ENCODE results near the gene LIPC.

The LIPC gene

DNA sequence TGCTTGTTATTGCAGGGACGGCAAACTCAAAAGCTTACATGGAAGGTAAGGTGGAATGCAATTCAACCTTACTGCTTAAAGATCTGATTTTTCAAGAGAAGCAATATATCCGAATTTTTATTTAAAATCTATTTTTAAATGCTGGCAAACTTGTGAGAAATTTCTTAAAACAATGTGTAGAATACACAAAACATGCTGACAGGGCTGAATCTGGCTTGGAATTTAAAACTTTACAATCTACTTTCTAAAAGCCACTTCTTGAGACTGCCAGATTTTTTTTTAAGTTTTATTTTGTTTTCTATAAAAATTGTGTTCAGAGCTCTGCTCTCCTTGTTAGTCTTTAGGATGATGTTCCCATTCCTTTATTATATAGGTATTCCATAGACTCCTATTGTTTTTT is 171.0 kb downstream of the LIPC start:
- no peak for TF ChIP-seq CEBPB (IDR thresholded peaks at IDR 0.05)
- no peak for TF ChIP-seq TAF1 (IDR thresholded peaks at IDR 0.05; ENCODE audit: low read depth)
- TF ChIP-seq FOXM1 (IDR thresholded peaks at IDR 0.05; ENCODE audit: borderline replicate concordance, low read depth): no peak
- TF ChIP-seq REST (IDR thresholded peaks at IDR 0.05; ENCODE audit: low read depth): no peak
- TF ChIP-seq RAD21 (IDR thresholded peaks at IDR 0.05; ENCODE audit: low read depth): no peak
- no peak for TF ChIP-seq YY1 (IDR thresholded peaks at IDR 0.05; ENCODE audit: low read depth)
- TF ChIP-seq ZBTB7A (IDR thresholded peaks at IDR 0.05; ENCODE audit: low read depth): no peak
- TF ChIP-seq, protein P1, sequence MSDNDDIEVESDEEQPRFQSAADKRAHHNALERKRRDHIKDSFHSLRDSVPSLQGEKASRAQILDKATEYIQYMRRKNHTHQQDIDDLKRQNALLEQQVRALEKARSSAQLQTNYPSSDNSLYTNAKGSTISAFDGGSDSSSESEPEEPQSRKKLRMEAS (IDR thresholded peaks at IDR 0.05): no peak
- TF ChIP-seq TCF12 (IDR thresholded peaks at IDR 0.05; ENCODE audit: low read depth): no peak
- TF ChIP-seq EP300 (IDR thresholded peaks at IDR 0.05; ENCODE audit: borderline replicate concordance): no peak
- no peak for TF ChIP-seq CREB1 (IDR thresholded peaks at IDR 0.05; ENCODE audit: low read depth)
- TF ChIP-seq EGR1 (IDR thresholded peaks at IDR 0.05): no peak
- TF ChIP-seq NFIC (IDR thresholded peaks at IDR 0.05): no peak

GRCh38 chr15:58604455-58604923 is 172.7 kb downstream of the LIPC start:
- TF ChIP-seq, protein P2, sequence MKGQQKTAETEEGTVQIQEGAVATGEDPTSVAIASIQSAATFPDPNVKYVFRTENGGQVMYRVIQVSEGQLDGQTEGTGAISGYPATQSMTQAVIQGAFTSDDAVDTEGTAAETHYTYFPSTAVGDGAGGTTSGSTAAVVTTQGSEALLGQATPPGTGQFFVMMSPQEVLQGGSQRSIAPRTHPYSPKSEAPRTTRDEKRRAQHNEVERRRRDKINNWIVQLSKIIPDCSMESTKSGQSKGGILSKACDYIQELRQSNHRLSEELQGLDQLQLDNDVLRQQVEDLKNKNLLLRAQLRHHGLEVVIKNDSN (IDR thresholded peaks at IDR 0.05): no peak
- TF ChIP-seq CEBPB (IDR thresholded peaks at IDR 0.05) (no peak), FOXM1 (IDR thresholded peaks at IDR 0.05; ENCODE audit: borderline replicate concordance, low read depth) (no peak), NFIC (IDR thresholded peaks at IDR 0.05) (no peak), EGR1 (IDR thresholded peaks at IDR 0.05) (no peak), YY1 (IDR thresholded peaks at IDR 0.05; ENCODE audit: low read depth) (no peak), TEAD4 (IDR thresholded peaks at IDR 0.05) (no peak), TAF1 (IDR thresholded peaks at IDR 0.05; ENCODE audit: low read depth) (no peak), CREB1 (IDR thresholded peaks at IDR 0.05; ENCODE audit: low read depth) (no peak), ZBTB7A (IDR thresholded peaks at IDR 0.05; ENCODE audit: low read depth) (no peak), RAD21 (IDR thresholded peaks at IDR 0.05; ENCODE audit: low read depth) (no peak), REST (IDR thresholded peaks at IDR 0.05; ENCODE audit: low read depth) (no peak), TCF12 (IDR thresholded peaks at IDR 0.05; ENCODE audit: low read depth) (no peak)
- TF ChIP-seq, protein P1 (IDR thresholded peaks at IDR 0.05): no peak

DNA sequence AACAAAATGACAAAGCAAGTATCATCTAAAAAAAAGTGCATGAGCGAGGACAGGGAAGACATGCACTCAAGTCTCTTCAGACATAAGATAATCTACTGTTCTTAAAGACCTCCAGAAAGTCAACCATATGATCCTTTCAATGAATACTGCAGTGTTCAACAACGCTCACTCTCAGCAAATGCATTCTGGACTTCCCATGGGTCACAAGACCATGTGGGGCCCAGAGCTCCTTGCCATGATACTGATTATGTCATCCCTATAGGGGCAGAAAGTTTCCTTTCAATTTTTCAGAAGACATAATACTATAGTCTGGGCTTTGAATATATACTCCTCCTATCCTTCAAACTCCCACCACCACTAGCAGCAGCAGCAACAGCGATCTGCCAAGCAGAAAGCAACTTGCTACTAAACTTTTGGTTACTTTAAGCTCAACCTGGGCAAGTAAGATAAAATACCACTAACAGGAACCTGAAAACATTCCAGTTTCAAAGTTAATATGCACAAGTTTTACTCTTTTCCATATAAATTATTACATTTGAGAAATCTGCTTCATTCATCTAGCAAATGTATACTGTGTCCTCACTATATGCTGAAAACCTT is 174.2 kb downstream of the LIPC start:
- TF ChIP-seq CREB1 (IDR thresholded peaks at IDR 0.05; ENCODE audit: low read depth): no peak
- TF ChIP-seq FOXM1 (IDR thresholded peaks at IDR 0.05; ENCODE audit: borderline replicate concordance, low read depth): no peak
- TF ChIP-seq CEBPB (IDR thresholded peaks at IDR 0.05): no peak
- no peak for TF ChIP-seq REST (IDR thresholded peaks at IDR 0.05; ENCODE audit: low read depth)
- no peak for TF ChIP-seq EP300 (IDR thresholded peaks at IDR 0.05; ENCODE audit: borderline replicate concordance)
- TF ChIP-seq, protein P2 (IDR thresholded peaks at IDR 0.05): no peak
- no peak for TF ChIP-seq ZBTB7A (IDR thresholded peaks at IDR 0.05; ENCODE audit: low read depth)
- TF ChIP-seq TCF12 (IDR thresholded peaks at IDR 0.05; ENCODE audit: low read depth): no peak
- TF ChIP-seq, protein P1 (IDR thresholded peaks at IDR 0.05): no peak
- no peak for TF ChIP-seq NFIC (IDR thresholded peaks at IDR 0.05)
- no peak for TF ChIP-seq YY1 (IDR thresholded peaks at IDR 0.05; ENCODE audit: low read depth)
- TF ChIP-seq EGR1 (IDR thresholded peaks at IDR 0.05): no peak
- no peak for TF ChIP-seq TAF1 (IDR thresholded peaks at IDR 0.05; ENCODE audit: low read depth)

DNA sequence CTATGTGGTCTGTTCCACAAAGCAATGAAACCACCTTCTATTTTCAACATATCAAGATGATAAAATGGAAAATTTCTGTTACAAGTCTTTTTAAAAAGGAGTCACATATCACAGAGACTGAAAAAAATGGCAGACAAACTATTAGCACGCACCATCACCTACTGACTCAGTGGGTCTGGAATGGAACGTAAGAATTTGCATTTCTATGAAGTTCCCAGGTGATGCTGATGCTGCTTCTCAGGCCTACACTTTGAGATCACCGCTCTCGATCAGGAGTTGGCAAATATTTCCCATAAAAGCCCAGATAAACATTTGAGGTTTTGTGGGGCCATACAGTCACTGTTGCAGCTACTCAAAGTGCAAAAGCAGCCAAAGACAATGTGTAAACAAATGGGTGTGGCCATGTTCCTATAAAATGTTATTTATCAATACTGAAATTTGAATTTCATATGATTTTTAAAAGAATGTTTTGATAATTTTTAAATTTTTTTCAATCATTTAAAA is 174.8 kb downstream of the LIPC start:
- TF ChIP-seq CEBPB (IDR thresholded peaks at IDR 0.05) (no peak), ZBTB7A (IDR thresholded peaks at IDR 0.05; ENCODE audit: low read depth) (no peak), FOXM1 (IDR thresholded peaks at IDR 0.05; ENCODE audit: borderline replicate concordance, low read depth) (no peak), CREB1 (IDR thresholded peaks at IDR 0.05; ENCODE audit: low read depth) (no peak), TCF12 (IDR thresholded peaks at IDR 0.05; ENCODE audit: low read depth) (no peak), REST (IDR thresholded peaks at IDR 0.05; ENCODE audit: low read depth) (no peak), RAD21 (IDR thresholded peaks at IDR 0.05; ENCODE audit: low read depth) (no peak), EGR1 (IDR thresholded peaks at IDR 0.05) (no peak), YY1 (IDR thresholded peaks at IDR 0.05; ENCODE audit: low read depth) (no peak), TEAD4 (IDR thresholded peaks at IDR 0.05) (no peak), TAF1 (IDR thresholded peaks at IDR 0.05; ENCODE audit: low read depth) (no peak), NFIC (IDR thresholded peaks at IDR 0.05) (no peak), EP300 (IDR thresholded peaks at IDR 0.05; ENCODE audit: borderline replicate concordance) (no peak)
- TF ChIP-seq, protein P2 (IDR thresholded peaks at IDR 0.05): no peak
- TF ChIP-seq, protein P1 (IDR thresholded peaks at IDR 0.05): no peak
